HG02571 (cell line): ENCODE data around the gene NEURL1B.
"Not testable (repeated sequence)": the region's sequence is repeated elsewhere in the genome, so short reads cannot be mapped to it uniquely, and the experiment has no call there.

ENCODE experiments used
- ATAC-seq: cut with Tn5 transposase; IDR thresholded peaks from one replicate; pipeline ENCODE4 v1.9.1; 2021; ENCODE audit warnings: mild to moderate bottlenecking, moderate library complexity; ENCODE audit not compliant: unreplicated experiment

Gene NEURL1B

DNA sequence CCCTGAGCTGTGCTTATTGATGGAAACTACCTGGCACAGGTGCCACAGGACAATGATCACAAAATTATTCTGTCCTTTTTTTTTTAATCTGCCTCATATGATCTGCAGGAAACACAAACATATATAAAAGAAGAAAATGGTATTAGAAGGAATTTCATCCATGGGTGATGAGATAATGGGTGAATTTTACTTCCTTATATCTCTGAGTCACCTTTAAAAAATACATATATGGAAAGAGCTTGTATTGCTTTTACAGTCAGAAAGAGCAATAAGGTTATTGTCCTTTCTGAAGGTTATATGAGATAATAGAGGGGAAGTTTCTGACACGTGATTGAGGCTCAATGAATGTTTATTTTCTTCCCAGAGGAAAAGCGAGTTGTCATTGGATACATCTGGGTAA is 31.6 kb downstream of the NEURL1B start:
- no peak for ATAC-seq

DNA sequence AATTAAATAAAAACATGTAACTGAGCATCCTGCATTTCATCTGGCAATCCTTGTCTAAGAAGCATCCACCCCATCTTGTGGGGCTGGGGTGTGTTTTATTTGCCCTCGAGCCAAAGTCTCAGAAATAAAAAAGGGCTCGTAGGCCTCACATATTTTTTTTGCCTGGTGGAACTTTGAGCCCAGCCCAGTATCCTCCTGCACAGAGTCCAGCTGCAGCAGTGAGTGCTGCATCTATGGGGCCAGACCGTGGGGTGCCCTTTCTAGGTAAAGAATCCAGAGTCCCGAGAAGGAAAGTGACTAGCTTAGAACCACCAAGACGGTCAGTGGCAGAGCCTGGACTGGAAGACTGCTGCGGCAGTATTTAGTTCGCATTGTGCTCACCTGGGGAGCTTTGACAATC is 33.1 kb downstream of the NEURL1B start:
- no peak for ATAC-seq

DNA sequence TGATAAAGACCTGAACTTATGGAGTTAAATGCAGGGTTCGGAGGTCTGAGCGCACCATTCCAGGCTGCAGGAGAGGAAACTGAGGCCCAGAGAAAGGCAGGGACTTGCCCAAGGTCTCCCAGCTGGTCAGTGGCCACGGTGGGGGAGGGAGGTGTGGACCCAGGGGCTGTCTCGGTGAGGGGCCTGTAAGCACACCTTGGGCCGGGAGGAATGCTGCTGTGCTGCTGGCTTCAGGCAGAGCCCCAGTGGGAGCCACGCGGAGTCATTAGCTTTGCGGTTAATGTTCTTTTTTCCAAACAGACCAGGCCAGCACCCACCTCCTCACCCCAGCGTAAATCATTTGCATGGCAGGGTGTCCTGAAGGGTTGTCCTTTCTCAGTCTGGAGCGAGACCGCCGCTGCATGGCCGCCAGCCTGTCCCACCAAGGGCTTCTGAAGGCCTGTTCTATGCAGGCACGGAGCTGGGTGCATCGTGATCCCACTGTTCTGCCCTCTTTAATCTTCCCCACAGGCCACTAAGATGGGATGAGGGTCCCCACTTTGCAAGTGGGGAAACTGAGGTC is 35.9 kb downstream of the NEURL1B start:
- ATAC-seq = no peak

DNA sequence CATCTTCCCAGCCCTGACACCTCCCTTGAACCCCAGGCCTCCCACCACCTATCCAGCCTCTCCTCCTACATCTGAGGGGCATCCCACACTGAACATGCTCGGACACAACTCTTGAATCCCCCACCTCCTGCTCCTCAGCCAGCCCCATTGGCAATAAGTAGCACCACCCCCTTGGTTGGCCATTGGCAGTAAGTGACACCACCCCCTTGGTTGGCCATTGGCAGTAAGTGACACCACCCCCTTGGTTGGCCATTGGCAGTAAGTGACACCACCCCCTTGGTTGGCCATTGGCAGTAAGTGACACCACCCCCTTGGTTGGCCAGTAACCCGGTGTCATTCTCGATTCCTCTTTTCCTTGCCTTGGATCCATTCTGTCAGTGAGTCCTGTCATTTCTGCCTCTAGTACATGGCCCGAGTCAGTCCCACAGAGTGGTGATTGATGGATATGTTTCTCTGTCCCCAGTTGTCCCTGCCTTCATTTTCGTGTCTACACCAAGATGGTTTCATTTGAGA is 37.4 kb downstream of the NEURL1B start:
- not testable (repeated sequence) for ATAC-seq

DNA sequence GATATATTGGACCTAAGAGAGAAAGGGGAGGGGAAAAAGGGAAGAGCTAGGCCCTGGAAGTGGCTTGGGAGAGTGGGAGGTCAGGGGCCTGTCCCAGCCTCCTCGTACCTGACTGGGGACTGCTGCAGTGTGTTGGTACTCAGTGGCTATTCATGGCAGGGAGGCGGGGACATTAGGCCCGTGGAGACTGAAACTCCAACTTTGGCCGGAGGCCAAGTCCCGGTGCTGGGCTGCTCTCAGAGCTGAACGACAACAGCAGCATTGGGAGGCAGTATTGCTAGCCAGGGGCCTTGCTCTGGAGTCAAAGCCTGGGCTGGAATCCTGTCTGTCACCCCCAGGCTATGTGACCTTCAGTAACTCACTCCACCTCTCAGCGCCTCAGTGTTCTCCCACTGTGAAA is 37.8 kb downstream of the NEURL1B start:
- ATAC-seq = no peak

DNA sequence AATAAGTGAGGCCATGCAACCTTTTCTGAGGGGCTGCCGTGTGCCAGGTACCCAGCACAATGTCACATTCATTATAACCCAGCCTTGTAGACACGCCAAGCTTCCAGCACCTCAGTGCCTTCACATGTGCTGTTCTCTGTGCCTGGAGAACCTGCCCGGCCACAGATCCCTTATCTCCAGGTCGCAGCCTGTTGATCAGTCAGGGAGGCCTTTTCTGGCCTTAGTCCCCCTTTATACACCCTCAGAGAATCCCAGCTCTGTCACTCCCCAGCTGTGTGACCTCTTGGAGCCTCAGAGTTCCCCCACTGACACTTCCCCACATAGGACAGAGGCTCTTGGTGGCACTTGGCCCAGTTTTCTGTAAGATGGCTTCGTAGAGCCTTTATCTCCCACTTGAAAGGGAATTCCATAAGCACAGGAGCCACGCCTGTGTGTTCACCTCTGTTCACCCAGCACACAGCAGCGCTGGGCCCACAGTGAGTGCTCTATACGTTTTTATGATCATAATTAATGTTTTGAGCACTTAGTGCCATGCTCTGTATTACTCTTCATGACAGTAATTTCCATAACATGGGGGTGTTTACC is 38.7 kb downstream of the NEURL1B start:
- ATAC-seq = no peak

DNA sequence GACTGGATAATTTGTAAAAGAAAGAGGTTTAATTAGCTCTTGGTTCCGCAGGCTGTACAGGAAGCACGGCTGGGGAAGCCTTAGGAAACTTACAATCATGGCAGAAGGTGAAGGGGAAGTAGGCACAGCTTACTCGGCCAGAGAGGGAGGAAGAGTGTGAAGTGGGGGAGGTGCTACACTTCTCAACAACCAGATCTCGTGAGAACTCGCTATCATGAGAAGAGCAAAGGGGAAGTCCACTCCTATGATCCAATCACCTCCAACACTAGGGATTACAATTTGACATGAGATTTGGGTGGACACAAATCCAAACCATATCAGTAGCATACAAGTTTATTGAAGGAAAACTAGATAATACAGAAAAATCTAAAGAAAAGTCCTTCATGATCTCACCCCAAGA is 39.9 kb downstream of the NEURL1B start:
- ATAC-seq = no peak

DNA sequence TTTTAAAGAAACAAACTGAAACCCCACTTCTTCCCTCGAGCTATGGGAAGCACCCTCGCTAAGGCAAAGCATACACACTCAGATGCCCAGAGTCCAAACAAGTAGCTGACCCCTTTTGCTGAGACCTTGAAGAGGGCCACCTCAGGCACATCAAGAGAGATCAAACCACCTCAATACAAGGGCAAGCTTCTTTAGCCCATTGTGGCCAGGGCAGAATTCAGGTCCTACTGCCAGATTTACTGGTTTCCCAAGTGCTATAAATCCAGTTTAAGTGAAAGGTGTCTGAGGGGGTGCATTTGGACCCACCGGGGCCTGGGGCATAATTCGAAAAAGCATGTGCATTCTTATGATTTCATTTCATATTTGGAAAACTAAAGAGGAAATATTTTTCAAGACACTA is 40.4 kb downstream of the NEURL1B start:
- ATAC-seq = no peak

DNA sequence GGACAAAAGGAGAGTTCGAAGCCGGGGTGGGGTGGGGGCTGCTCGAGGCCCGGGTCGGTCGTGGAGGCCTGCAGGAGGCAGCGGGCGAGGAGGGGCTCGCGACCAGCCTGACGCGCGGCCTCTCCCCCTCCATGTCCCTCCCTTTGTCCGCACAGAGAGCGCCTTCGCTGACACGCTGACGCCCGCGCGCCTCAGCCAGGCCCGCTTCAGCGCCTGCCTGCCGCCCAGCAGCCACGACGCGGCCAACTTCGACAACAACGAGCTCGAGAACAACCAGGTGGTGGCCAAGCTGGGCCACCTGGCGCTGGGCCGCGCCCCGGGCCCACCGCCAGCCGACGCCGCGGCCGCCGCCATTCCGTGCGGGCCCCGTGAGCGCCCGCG is 42.2 kb downstream of the NEURL1B start:
- ATAC-seq = no peak

DNA sequence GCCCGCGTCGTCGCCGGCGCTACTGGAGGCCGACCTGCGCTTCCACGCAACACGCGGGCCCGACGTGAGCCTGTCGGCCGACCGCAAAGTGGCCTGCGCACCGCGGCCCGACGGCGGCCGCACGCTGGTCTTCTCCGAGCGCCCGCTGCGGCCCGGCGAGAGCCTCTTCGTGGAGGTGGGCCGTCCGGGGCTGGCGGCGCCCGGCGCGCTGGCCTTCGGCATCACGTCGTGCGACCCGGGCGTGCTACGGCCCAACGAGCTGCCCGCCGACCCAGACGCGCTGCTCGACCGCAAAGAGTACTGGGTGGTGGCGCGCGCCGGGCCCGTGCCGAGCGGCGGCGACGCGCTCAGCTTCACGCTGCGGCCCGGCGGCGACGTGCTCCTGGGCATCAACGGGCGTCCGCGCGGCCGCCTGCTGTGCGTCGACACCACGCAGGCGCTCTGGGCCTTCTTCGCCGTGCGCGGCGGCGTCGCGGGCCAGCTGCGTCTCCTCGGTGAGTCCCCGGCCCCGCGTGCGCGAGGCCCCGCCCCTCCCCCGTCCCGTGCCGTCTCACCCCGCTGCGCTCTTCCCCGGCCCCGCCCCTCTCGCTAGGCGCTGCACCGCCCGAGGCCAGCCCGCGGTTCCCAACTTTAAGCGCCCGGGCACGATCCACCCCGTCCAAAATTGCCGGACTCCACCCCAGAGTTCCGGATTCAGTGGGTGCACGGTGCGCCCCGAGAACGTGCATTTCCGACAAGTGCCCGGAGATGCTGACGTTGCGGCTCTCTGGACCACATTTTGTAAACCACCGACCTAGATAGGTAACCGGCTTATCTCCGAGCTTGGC is 42.8 kb downstream of the NEURL1B start:
- no peak for ATAC-seq

DNA sequence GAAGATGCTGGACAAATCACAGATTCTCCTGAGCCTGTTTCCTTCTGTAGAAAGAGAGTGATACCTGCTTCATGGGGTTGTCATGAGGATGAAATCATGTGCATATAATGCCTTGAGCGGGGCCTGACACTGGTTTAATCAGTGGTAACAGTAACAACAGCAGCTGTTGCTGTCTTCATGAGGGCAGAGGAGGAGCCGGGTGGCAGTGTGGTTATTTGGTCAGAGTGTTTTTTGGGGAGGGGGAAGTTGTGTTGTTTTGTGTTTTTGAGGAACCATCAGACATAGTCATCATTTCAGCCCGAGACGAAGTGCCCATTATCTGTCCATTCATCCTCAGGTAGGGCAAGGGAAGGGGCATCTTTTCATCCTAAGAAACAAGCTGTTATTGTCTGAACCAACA is 44.0 kb downstream of the NEURL1B start:
- no peak for ATAC-seq

DNA sequence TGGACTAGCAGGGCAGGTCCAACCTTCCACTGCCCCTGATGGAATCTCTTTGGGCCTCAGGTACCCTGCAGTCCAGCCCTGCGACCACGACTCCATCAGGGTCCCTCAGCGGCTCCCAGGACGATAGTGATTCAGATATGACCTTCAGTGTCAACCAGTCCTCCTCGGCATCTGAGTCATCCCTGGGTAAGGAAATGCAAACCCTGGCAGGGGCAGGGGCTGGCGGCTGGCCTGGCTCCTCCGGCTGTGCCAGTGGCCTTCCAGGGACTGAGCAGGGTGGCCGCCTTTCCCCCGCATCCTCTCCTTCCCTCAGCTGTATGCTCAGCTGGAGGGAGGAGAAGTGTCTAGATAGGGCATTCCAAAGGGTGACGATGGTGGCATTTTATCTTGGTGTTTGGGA is 45.0 kb downstream of the NEURL1B start:
- ATAC-seq = no peak

DNA sequence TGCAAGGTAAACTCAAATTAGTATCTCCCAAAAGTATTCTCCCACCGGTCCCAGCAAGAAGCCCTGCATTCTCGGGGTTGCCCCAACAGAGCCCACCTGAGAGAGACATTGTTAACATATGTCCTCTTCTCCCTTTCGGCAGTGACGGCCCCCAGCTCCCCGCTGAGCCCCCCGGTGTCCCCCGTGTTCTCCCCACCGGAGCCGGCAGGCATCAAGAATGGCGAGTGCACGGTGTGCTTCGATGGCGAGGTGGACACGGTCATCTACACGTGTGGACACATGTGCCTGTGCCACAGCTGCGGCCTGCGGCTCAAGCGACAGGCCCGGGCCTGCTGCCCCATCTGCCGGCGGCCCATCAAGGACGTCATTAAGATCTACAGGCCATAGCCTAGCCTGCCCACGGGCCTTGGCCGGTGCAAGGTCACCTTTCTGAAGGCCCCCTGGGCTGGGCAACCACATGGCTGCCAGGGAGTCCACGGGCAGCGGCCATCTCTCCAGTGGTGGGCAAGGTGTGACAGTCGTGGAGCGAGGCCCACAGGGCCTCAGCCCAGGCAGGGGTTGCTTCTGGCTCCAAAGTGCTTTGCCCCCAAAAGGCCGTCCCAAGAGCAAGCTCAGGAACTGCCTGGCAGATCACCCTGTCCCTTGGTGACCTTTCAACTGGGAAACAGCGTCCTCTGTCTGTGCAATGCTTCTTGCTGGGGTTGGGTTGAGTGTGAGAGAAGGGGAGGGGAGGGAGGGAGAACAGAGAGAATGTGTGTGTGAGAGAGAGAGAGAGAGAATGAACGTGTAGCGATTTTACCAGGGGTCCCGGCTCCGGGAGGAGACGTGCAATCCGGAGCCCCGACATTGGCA is 45.7 kb downstream of the NEURL1B start:
- no peak for ATAC-seq

DNA sequence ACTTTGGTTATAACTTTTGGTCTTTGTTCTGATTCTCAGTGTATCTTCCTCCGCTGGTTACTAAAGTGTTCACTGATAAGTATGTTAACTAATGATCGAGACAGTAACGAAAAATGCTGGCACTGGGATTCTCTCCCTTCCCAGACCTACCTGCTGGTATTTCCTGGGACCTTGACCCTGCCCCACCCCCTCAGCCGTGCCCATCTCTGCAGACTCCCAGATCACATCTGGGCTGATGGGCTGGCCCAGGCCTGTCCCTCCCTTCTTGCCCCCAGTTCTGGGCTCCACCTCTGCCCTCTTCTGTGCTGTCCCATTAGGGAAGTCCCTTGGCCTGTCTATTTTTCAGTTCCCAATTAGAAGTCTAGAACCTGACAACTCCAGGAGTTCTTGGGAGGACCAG is 46.9 kb downstream of the NEURL1B start:
- ATAC-seq = no peak

DNA sequence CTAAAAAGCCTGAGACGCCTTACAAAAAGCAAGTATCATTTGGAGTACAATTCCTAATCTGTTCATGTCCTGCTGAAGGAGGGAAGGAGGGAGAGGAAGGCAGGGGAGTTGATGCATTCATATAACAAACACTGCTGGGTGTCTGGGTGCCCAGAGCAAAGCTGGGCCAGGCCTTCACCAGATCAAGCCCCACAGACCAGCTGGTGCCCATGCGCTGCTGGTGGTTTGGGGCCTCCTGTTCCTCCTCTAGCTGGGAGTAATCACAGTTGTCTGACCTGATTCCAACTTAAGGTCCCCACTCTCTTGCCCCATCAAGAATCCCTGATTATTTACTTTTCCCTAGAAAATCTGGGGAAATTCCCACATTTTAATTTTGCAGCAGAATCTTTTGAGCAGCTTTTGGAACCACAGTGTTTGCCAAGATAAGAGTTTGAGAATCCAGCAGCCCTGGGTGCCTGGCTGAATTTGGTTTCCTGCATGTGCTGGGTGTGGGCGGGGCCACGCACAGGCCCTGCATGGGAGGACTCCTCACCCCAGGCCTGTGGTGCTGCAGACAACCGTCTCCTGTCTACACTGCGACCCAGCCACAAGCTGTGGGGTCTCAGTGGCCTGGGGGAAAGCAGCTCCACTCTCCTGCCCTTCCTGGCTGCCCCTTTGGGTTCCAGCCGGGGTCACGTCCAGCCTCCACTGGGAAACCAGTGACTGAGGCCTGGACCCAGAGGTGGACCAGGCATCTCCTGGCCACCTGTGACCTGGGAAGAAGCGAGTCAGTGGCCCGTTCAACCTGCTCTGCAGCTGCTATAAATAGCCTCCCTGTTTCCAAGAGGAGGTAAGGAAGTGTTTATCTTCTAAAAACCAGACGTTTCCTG is 47.5 kb downstream of the NEURL1B start:
- no peak for ATAC-seq

DNA sequence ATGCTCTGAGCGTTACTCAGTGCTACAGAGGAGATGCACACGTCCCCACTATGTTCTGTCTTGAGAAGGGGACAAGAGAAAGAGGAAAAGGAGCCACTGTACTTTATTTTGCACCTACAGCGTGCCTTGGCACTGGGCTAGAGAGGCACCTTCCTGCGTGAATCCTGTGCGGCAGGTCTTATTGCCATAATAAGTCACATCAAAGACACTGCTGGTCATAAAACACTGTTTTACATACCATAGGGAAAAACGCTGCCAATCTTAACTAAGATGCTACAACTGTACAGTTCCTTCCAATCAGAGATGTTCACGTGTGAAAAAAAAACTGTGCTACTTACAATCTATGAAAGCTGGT is 48.1 kb downstream of the NEURL1B start:
- no peak for ATAC-seq

DNA sequence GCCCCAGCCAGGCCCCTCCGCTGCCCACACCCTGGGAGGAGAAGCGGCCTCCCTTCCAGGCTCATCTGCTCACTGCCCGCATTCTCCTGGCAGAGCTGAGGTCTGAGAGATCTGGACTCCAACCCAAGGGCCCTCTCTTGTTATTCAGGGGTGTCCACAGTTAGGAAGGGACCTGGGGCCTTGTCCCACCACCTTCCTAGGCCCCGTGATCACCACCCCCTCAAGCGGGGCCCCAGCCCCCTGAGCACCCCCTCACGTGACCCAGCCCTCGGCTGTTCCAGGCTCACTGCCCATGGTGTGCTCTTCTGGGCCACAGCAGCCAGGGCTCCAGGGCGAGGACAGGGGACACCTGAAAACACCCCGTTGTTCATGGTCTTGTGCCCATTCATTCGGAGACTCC is 48.7 kb downstream of the NEURL1B start:
- ATAC-seq = no peak

DNA sequence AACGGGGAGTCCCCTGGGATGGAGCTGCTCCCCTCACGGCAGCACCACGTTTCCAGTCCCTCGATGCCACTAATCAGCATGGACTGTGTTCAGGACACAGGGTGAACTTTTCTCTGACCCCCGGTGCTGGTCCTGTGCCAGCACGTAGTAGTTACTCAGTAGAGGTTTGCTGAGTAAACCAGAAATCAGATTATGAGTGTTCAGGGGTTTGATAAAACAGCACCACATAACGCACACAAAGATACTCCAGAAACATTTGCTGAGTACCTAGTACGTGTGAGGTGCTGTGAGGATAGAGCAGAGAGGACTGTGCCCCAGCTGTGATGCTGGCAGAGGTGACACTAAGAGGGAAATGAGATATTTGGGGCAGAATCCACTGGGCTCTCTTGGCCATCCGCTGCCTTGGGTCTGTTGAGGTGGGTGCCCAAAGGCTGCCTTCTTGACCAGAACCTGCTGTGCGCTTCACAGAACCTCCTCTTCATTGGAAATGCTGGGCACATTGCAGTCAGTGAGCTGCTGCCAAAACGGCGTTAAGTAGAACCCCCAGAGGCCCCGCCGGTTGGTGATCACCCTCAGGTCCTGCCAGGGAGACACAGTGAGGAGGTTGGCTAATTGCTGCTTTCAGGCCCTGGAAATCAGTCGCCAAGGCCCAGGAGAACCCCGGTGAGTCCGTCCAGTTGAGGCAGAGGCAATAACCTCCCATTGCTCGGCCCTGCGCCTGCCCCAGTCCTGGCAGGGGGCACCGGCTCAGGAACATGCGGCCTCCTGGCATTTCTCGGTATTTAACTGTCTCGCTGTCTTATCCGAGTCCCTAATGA is 49.4 kb downstream of the NEURL1B start:
- ATAC-seq = peak; percentile 54

DNA sequence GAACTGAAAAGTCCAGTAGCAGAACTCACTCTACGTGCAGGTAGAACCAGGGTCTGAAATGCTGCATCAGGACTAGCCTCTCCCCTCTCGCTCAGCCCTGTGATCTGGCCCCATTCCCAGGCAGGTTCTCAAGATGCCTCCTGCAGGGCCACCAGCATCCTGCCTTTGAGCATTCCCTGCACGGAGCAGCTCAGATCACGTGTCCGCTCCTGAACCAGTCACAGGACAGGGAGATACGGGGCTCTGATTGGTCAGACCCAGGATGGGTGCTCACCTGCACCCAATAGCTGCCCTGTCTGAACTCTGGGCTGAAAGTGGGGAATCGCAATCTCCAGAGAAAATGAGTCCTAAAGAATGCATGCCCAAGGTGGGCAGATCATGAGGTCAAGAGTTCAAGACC is 50.8 kb downstream of the NEURL1B start:
- no peak for ATAC-seq

DNA sequence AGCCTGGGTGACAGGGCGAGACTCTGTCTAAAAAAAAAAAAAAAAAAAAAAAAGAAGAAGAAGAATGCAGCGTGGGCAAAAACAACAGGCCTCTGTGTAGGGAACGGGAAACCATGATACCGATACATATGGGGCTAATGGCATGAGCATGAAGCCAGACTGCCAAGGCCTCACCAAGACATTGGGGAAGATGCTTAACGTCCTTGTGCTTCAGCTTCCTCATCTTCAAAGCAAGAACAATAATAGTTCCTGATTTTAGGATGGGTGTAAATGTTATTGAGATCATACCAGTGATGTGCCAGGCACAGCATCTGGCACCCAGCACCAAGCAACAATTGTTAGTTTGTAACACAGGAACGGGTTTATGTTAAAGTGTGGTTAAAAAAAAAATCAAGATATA is 51.4 kb downstream of the NEURL1B start:
- ATAC-seq = no peak
